ENCODE measurements around the gene AGBL4. TPM values are rescaled to one million over a fixed set of nuclear protein-coding genes. Genes with fewer than 3 reads are reported as not detected.

Gene AGBL4
- total RNA-seq, 1 donor from 2014 or later: 0.16 TPM

GRCh38 chr1:48740621-48741020 lies 1283.1 kb downstream of the AGBL4 start:
- intact Hi-C loops (cut with DNase I): no loop called here
- no peak for DNase-seq
- ATAC-seq (ENCODE audit: poor library complexity): no peak

DNA sequence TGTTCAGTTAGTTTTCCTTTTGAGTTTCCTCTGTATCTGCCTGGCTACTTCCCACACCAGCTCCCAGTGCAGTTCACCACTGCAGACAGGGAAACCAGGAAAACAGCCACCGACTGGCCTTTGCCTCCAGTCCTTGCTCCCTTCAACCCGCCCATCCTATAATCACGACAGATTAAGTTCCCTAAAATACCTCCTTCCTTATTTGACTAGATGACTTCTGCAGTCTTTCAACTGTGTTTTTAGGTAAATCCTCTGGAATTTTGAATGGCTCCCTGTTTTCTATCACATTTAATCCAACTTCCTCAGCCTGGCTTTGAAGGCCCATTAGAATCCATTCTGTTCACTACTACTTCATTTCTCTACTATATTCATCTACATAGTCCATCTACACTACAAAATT lies 1284.7 kb downstream of the AGBL4 start:
- no peak for ATAC-seq (ENCODE audit: poor library complexity)
- DNase-seq: no peak
- intact Hi-C loops (cut with DNase I): no loop called here

DNA sequence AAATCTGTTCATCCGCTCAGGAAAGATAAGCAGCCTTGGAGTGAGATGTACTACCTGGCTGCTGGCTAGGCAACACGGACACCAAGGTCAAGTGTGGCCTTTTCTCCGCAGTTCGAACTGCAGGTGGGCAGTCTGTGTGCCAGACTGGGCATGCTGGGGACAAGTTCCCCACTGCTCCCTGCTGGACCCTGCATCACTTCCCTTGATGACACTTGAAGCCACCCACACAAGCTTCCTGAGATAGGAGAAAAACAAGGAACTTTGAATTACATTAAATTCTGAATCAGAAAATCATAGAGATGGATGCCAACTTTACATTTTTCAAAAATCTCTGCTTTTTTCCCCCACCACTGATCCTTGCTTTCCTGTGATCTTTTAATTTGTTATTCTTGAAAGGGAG lies 1285.4 kb downstream of the AGBL4 start:
- ATAC-seq (ENCODE audit: poor library complexity) (no peak), DNase-seq (no peak)
- intact Hi-C loops (cut with DNase I): no loop called here

DNA sequence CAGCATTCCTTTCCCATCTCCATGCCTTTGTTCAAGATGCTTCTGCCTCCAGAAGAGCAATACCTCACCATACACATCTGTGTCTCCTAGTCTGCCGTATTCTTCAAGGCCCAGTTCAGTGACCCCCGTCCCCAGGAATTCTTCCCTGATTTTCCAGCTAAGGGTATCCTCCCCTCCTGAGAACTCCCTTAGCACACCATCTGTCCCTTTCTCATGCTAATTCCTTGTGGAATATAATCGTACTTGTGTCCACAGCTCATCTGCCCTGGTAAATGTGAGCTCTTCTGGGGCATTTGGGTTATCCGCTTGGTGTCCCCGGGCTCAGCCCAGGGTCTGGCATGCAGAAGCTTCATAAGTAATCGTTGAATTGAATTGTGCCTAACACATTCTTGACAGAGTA lies 1288.0 kb downstream of the AGBL4 start:
- intact Hi-C loops (cut with DNase I): no loop called here
- DNase-seq (no peak), ATAC-seq (ENCODE audit: poor library complexity) (no peak)

GRCh38 chr1:48730164-48730910 lies 1293.4 kb downstream of the AGBL4 start:
- intact Hi-C loops (cut with DNase I): no loop called here
- DNase-seq: no peak
- ATAC-seq (ENCODE audit: poor library complexity): no peak

- DNase-seq (no peak), ATAC-seq (ENCODE audit: poor library complexity) (no peak)
- intact Hi-C loops (cut with DNase I): no loop called here
Observed at GRCh38 chr1:48728584-48728983, 1295.2 kb downstream of the AGBL4 start.

DNA sequence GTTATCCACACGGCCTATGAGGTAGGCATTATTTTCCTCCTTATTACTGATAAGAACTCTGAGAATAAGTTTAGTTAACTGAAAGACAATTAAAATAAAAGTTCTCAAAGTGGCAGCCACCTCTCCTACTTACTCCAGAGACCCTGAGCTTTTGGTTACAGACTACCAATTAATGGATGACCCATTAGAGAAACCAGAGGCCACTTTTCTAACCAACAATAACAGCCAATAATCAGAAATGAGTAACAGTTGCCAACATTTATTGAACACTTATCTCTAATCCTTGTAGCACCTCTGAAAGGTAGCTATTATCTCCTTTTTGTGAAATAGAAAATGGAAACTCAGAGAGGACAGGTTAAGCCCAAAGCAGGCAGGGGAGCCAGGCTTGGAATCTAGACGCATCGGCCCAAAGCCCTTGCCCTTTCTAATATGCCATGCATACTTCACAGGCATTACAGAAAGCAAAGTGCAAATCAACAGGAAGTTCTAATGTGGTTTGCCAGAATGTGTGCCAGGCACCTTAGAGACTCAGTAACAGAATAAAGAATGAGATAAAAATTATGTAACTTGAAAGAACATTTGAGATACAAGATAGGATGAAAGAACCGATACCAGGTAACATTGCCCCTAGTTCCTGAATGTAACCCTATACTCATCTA lies 1297.1 kb downstream of the AGBL4 start:
- ATAC-seq (ENCODE audit: poor library complexity) (no peak), DNase-seq (no peak)
- intact Hi-C loops (cut with DNase I): no loop called here

GRCh38 chr1:48726139-48726538 lies 1297.6 kb downstream of the AGBL4 start:
- ATAC-seq (ENCODE audit: poor library complexity): no peak
- intact Hi-C loops (cut with DNase I): no loop called here
- DNase-seq: no peak

DNA sequence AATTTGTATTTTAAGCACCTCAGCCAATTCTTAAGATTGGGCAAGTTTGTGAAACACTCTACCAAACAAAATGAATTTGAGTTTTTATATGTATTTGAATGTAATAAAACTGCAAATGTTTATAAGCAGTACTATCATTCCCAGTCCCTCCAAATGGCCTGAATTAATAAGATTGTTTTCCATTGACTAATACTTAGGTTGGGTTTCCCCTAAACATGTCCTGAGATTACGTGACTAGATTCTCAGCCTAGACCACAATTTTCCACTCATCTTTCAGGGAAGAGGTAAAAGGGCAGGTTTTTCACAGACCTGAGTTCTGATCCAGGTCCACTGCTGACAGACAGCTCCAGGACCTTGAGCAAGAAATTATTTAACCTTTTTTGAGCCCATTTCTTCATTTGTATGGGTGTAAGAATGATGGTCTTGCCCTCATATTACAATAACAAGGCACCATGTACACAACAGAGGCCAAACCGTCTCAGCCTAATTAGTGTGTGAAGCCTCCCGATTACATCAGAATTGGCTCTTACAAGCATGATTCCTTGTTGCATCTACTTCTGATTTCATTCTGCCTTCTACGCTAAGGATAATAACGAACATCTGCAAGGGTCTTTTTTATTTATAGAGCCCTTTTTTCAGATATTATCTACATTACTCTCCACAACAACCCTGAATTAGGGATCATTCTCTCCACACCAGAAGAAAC lies 1298.3 kb downstream of the AGBL4 start:
- no peak for ATAC-seq (ENCODE audit: poor library complexity)
- no peak for DNase-seq
- intact Hi-C loops (cut with DNase I): no loop called here

DNA sequence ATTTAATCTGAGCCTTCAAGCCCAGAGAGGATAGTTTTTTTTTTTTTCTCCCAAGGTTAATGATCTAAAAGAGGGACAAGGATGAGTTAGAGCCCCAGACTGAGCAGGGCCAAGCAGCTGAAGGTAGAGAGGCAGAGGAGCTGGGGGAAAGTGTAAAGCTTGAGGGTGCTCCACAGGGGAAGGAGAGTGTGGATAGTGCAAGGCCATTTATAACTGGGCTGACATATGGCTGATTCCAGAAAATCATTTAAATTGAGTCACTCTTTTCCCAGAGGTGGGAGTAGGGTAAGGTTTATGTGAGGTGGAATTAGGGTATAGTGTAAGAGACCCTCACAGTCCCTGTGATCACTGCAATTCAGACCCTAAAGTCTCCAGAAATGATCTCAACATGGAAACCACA lies 1302.8 kb downstream of the AGBL4 start:
- intact Hi-C loops (cut with DNase I): no loop called here
- no peak for ATAC-seq (ENCODE audit: poor library complexity)
- DNase-seq: no peak

DNA sequence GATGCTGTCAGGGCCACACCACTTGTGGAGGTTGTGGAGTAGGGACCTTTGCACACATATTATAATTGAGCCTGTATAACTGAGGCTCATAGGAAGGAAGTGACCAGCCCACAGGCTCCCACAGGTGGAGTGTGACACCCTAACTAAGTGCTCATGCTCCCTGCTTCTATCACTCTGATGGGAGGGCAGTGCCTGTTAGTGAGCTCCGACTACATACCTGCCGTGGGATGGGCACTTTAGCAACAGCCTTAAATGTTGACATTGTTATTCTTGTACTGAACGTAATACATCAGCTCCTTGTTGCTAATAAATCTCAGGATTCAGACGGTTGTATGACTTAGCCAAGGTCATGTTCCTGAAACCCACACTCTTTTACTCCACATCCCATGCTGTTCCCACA lies 1305.0 kb downstream of the AGBL4 start:
- ATAC-seq (ENCODE audit: poor library complexity) (no peak), DNase-seq (no peak)
- intact Hi-C loops (cut with DNase I): no loop called here

GRCh38 chr1:48718116-48718630 lies 1305.6 kb downstream of the AGBL4 start:
- no peak for ATAC-seq (ENCODE audit: poor library complexity)
- intact Hi-C loops (cut with DNase I): no loop called here
- DNase-seq: no peak

DNA sequence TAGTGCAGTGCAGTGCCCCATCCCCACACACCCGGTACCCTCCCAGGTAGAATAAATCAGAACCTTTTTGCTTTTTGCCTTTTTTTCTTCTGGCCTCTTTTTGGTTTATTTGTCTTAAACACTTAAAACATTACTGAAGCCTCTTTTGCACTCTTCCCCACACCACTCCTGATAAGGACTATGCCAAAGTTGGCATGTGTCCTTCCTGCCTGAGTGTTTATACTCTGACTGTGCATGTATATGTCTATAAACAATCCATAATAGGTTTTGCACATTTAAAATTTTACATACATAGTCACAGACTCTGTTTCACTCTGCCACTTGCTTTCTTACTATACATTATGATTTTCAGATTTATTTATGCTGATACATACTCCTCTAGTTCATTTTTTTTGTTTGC lies 1306.7 kb downstream of the AGBL4 start:
- intact Hi-C loops (cut with DNase I): no loop called here
- DNase-seq: no peak
- no peak for ATAC-seq (ENCODE audit: poor library complexity)

- intact Hi-C loops (cut with DNase I): no loop called here
- DNase-seq (no peak), ATAC-seq (ENCODE audit: poor library complexity) (no peak)
Observed at GRCh38 chr1:48715921-48716320, 1307.8 kb downstream of the AGBL4 start.

DNA sequence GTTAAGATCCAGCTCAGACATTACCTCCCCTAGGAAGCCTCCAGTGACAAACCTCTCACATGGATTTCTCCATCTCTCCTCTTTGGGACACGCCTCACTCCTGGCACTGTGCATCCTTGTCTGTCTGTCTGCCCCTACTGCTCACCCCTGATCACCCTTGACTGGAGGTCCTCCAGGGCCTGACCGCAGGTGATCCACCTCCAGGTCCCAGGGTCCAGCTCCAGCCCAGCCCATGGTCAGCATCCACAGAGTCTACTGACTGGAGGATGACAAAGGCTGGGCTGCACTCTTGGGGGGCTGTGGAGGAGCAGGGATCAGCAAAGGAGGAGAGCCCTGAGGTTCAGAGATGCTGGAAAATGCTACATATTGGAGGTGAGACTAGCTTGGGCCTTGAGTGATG lies 1312.8 kb downstream of the AGBL4 start:
- DNase-seq: no peak
- intact Hi-C loops (cut with DNase I): no loop called here
- ATAC-seq (ENCODE audit: poor library complexity): no peak

- ATAC-seq (ENCODE audit: poor library complexity) (no peak), DNase-seq (no peak)
- intact Hi-C loops (cut with DNase I): no loop called here
Observed at GRCh38 chr1:48710318-48710717, 1313.4 kb downstream of the AGBL4 start.

- ATAC-seq (ENCODE audit: poor library complexity): no peak
- intact Hi-C loops (cut with DNase I): no loop called here
- DNase-seq: no peak
Observed at GRCh38 chr1:48704736-48705135, 1319.0 kb downstream of the AGBL4 start.

- no peak for ATAC-seq (ENCODE audit: poor library complexity)
- DNase-seq: no peak
- intact Hi-C loops (cut with DNase I): no loop called here
Observed at GRCh38 chr1:48701445-48701844, 1322.3 kb downstream of the AGBL4 start.

DNA sequence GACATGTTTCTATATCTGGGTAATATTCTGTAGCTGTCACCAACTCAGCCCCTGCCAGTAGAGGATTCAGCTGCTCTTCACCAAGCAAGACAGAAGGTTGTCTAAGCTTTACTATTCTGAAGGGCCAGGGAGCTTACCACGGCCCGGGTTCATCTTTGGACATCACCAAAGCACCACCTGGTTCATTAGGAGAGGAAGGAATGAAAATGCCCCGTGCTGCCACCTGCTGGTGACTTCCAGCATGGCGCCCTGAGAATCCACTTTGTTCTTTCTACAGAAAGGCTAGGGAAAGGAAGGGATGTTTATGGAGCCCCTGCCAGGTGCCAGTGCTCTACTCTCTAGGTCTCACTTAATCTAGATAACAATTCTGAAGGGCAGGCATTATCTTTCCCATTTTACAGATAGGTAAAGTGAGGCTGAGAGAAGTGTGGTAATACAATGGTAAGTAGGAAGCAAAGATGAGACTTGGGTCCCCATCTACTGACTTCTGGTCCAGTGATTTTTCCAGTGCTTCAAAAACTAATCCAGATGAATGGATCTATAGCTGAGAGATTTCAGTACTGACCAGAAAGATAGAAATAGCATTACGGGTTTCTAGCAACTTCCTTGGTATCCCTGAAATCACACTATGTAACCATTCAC lies 1326.6 kb downstream of the AGBL4 start:
- ATAC-seq (ENCODE audit: poor library complexity) (peak; percentile 61), DNase-seq (peak; percentile 68)
- intact Hi-C loops (cut with DNase I): loop anchor here (10.0 kb wide), 2 partner anchors 118 to 132 kb away; no protein-coding TSS in a partner anchor
